Upper lobe of left lung (tissue), 6 donors: ENCODE results near the gene MAP4K4. TPM values are rescaled to one million over a fixed set of nuclear protein-coding genes. Genes with fewer than 3 reads are reported as not detected.

Experiments
- ATAC-seq, 2 donors: fragments of 200-7000 bp; cut with Tn5 transposase; one replicate each; pipeline ENCODE4 v1.9.1; 2022; ENCODE audit warnings: mild to moderate bottlenecking in 2 of 2, moderate library complexity in 2 of 2; ENCODE audit not compliant: low FRiP score in 2 of 2
- DNase-seq, 2 donors: peaks; one replicate each; pipeline ENCODE4 v3.0.0-alpha.2; 2019 to 2020
- H3K27ac ChIP-seq, 4 donors: fragments of 200-600 bp; sonication (generic); one replicate each; pipeline ENCODE4 v1.5.1; 2016 to 2019
- H3K27me3 ChIP-seq, 4 donors: fragments of 200-600 bp; sonication (generic); one replicate each; pipeline ENCODE4 v1.5.1; 2017 to 2019
- H3K36me3 ChIP-seq, 4 donors: fragments of 200-600 bp; sonication (generic); one replicate each; pipeline ENCODE4 v1.5.1; 2016 to 2019
- H3K4me1 ChIP-seq, 4 donors: fragments of 200-600 bp; sonication (generic); one replicate each; pipeline ENCODE4 v1.5.1; 2018 to 2019
- H3K4me3 ChIP-seq, 4 donors: fragments of 200-600 bp; sonication (generic); one replicate each; pipeline ENCODE4 v1.5.1; 2017 to 2019; ENCODE audit warnings: mild to moderate bottlenecking in 2 of 4, moderate library complexity in 1 of 4
- H3K9me3 ChIP-seq, 4 donors: fragments of 200-600 bp; sonication (generic); one replicate each; pipeline ENCODE4 v1.5.1; 2018 to 2019
- EP300 ChIP-seq, 4 donors: sonication (generic); formaldehyde crosslinking; IDR thresholded peaks; one replicate each; pipeline ENCODE4 v1.5.1; 2017; ENCODE audit warnings: antibody characterized with exemption in 4 of 4, control low read depth in 2 of 4
- POLR2A ChIP-seq, 4 donors: fragments of 450-650 bp; IDR thresholded peaks; one replicate each; pipeline ENCODE4 v1.5.1; 2016 to 2017; ENCODE audit warnings: antibody characterized with exemption in 4 of 4, mild to moderate bottlenecking in 2 of 4
- POLR2AphosphoS5 ChIP-seq, 2 donors: sonication (generic); formaldehyde crosslinking; IDR thresholded peaks; one replicate each; pipeline ENCODE4 v1.5.1; 2017; ENCODE audit warnings: antibody characterized with exemption in 2 of 2
- WGBS, 2 donors: methylation state at CpG; one replicate each; pipeline ENCODE4 v1.1.5; 2017 to 2018; 5-methylcytosine and 5-hydroxymethylcytosine counted together
- total RNA-seq, 6 donors: library from RNA; depleted of rRNA in 4 of 6; stranded (reverse); fragments of >200 nt in 4 of 6; gene quantifications; one replicate each; pipeline versions ENCODE4 v1.1.0 to v1.2.1, GENCODE V29; 2016 to 2021
- TF ChIP-seq, protein P1 (sequence below), 6 experiments: fragments of 450-650 bp in 4 of 6; fragments of 200-600 bp in 2 of 6; sonication (generic) in 2 of 6; IDR thresholded peaks; one replicate each; pipeline ENCODE4 v1.5.1; 2016 to 2019; ENCODE audit warnings: antibody characterized with exemption in 6 of 6
- donor health status: DM: no; HTN: no; CAD: no; lungs with moderate emphysema.
- donor health status: DM: no; HTN: yes; CAD: no; lungs with severe emphysema.

Gene MAP4K4
- total RNA-seq, 6 donors from 2014 or later, result 49.8 to 88.0 (median 56.4) TPM

DNA sequence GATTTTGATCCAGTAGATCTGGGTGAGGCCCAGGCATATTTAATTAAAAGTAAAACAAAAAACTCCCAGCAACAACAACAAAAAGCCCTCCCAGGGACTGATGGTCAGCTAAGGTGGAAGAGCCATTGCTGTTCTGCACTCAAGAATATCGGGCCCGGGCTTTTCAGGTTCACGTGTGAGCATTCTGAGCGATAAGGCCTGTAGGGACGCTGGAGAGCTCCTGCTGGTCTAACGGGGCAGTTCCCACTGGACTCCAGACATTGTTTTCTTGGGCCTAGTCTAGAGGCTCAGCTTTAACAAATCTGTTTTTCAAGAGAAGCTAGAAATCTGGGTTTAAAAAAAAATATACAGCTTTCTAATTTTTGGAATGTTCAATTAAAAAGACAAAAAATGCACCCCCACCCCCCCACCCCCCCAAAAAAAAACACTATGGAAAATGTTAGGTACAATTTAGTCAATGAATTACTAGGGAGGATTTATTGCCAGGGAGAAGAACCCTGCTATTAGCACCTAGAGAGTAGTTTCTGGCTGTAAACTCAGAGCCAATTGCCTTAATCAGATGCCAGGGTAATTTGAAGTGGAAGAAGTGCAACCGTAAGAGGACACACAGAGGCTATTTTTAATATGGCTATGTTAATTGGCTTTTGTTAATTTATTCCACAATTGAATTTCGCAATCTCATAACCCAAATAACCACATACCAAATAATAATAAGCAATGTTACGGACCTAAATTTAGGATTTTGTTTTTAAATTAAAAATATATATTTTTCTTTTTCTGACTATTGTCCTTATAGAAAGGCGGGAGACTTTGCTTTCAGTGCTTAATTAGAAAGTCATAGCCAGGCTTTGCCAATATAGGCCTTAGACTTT is 78.9 kb downstream of the MAP4K4 start:
- Histone ChIP-seq H3K27me3 (no peaks in the 10 kb centered on the region), H3K9me3 (no peaks in the 10 kb centered on the region), H3K27ac (no peak overlapping the region), H3K36me3 (no peaks in the 10 kb centered on the region), H3K4me3 (no peak overlapping the region), H3K4me1 (peaks cover 9 to 46% (median 32%) of the 10 kb centered on the region in 4 donors)
- ATAC-seq (no peak), DNase-seq (no peak)
- WGBS, 2 donors, result 75 to 77% methylated on average over 10 of the region's 10 CpGs
- TF ChIP-seq POLR2A (IDR thresholded peaks at IDR 0.05) (no peak), POLR2AphosphoS5 (IDR thresholded peaks at IDR 0.05) (no peak), EP300 (IDR thresholded peaks at IDR 0.05) (no peak)
- TF ChIP-seq, protein P1, sequence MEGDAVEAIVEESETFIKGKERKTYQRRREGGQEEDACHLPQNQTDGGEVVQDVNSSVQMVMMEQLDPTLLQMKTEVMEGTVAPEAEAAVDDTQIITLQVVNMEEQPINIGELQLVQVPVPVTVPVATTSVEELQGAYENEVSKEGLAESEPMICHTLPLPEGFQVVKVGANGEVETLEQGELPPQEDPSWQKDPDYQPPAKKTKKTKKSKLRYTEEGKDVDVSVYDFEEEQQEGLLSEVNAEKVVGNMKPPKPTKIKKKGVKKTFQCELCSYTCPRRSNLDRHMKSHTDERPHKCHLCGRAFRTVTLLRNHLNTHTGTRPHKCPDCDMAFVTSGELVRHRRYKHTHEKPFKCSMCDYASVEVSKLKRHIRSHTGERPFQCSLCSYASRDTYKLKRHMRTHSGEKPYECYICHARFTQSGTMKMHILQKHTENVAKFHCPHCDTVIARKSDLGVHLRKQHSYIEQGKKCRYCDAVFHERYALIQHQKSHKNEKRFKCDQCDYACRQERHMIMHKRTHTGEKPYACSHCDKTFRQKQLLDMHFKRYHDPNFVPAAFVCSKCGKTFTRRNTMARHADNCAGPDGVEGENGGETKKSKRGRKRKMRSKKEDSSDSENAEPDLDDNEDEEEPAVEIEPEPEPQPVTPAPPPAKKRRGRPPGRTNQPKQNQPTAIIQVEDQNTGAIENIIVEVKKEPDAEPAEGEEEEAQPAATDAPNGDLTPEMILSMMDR (IDR thresholded peaks at IDR 0.05), result no peak

DNA sequence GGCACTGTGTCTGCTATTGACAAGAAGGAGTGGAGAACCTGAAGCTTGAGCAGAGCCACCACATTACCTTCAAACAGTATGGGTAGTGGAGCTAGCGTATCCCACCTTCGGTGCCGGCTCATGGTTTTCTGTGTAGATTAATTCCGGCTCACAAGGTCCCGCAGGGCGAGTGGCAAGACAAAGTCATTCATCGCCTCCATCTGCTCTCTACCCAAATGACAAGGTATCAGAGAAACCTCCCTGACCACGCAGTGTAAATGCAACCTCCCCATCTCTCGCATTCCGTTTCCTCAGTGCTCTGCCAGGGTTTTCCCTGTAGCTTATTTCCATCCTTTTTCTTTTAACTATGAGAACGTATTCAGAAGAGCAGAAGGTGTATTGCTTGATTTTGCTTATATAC is 79.8 kb downstream of the MAP4K4 start:
- WGBS, 2 donors, result 92 to 99% methylated on average over 11 of the region's 11 CpGs
- Histone ChIP-seq H3K9me3 (no peaks in the 10 kb centered on the region), H3K27me3 (no peaks in the 10 kb centered on the region), H3K4me1 (peaks cover 10 to 48% (median 31%) of the 10 kb centered on the region in 4 donors), H3K27ac (no peak overlapping the region), H3K36me3 (no peaks in the 10 kb centered on the region), H3K4me3 (no peak overlapping the region)
- TF ChIP-seq POLR2A (IDR thresholded peaks at IDR 0.05) (no peak), EP300 (IDR thresholded peaks at IDR 0.05) (no peak), POLR2AphosphoS5 (IDR thresholded peaks at IDR 0.05) (no peak)
- TF ChIP-seq, protein P1 (IDR thresholded peaks at IDR 0.05), result no peak
- DNase-seq (no peak), ATAC-seq (no peak)

DNA sequence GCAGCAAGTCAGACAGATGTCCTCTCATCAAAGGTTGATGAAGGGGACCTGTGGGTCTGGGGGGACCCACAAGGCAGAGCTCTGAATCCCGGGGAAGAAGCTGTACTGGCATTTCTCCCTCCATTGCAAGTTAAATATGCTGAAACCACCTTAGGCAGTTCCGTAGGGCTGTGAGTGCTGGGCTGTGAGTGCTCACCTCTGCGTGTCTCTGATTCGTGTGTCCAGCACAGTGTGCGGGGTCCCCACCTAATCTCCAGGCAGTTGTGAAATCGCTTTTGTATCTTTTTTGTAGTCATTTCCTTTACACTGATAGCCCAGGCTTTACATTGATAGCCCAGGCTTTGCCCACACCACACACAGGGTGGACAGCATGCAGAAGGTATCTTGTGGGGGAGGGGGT is 80.6 kb downstream of the MAP4K4 start:
- Histone ChIP-seq H3K4me1 (peaks cover 10 to 47% (median 29%) of the 10 kb centered on the region in 4 donors), H3K27ac (no peak overlapping the region)

DNA sequence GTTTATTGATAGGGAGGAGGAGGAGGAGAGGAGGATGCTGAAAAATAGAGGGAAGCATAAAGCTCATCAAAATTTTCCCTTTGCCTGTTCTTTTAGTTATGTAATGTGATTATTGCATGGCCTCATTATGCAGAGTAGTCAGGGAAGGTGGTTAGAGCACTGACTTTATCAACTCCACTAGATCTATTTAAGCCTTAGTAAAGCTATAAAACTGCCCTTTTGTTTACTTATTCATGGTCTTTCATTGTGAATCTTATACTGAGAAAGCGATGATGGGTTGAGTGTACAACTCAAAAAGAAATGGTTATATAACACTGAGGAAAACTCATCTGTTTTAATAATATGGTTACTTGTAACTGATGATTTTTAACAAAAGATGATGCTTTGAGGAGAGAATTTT is 81.7 kb downstream of the MAP4K4 start:
- Histone ChIP-seq H3K9me3 (no peaks in the 10 kb centered on the region), H3K36me3 (no peaks in the 10 kb centered on the region), H3K27me3 (no peaks in the 10 kb centered on the region), H3K4me3 (no peak overlapping the region), H3K4me1 (peaks cover 10 to 45% (median 21%) of the 10 kb centered on the region in 4 donors), H3K27ac (no peak overlapping the region)
- ATAC-seq (no peak), DNase-seq (no peak)
- 94 to 100% methylated on average over 1 of the region's 1 CpG for WGBS, 2 donors
- TF ChIP-seq, protein P1 (IDR thresholded peaks at IDR 0.05), result no peak
- TF ChIP-seq POLR2A (IDR thresholded peaks at IDR 0.05), result no peak
- TF ChIP-seq EP300 (IDR thresholded peaks at IDR 0.05), result no peak
- no peak for TF ChIP-seq POLR2AphosphoS5 (IDR thresholded peaks at IDR 0.05)

More for the DNA sequence above, 80.6 kb downstream of the MAP4K4 start:
- Histone ChIP-seq H3K27me3 (no peaks in the 10 kb centered on the region), H3K36me3 (no peaks in the 10 kb centered on the region), H3K9me3 (no peaks in the 10 kb centered on the region), H3K4me3 (no peak overlapping the region)
- DNase-seq (no peak), ATAC-seq (no peak)
- WGBS, 2 donors, result 94 to 96% methylated on average over 6 of the region's 6 CpGs
- no peak for TF ChIP-seq EP300 (IDR thresholded peaks at IDR 0.05)
- no peak for TF ChIP-seq POLR2AphosphoS5 (IDR thresholded peaks at IDR 0.05)
- TF ChIP-seq, protein P1 (IDR thresholded peaks at IDR 0.05), result no peak
- TF ChIP-seq POLR2A (IDR thresholded peaks at IDR 0.05), result no peak
